HG03135 (cell line): ENCODE data around the gene ALDH4A1.
"Not testable (repeated sequence)": the region's sequence is repeated elsewhere in the genome, so short reads cannot be mapped to it uniquely, and the experiment has no call there.

ENCODE experiments used
- ATAC-seq: cut with Tn5 transposase; IDR thresholded peaks from one replicate; pipeline ENCODE4 v1.9.1; 2021; ENCODE audit warnings: mild to moderate bottlenecking, moderate library complexity; ENCODE audit not compliant: unreplicated experiment

The ALDH4A1 gene

GRCh38 chr1:18901147-18901951 lies 1.0 kb downstream of the ALDH4A1 start:
- no peak for ATAC-seq

DNA sequence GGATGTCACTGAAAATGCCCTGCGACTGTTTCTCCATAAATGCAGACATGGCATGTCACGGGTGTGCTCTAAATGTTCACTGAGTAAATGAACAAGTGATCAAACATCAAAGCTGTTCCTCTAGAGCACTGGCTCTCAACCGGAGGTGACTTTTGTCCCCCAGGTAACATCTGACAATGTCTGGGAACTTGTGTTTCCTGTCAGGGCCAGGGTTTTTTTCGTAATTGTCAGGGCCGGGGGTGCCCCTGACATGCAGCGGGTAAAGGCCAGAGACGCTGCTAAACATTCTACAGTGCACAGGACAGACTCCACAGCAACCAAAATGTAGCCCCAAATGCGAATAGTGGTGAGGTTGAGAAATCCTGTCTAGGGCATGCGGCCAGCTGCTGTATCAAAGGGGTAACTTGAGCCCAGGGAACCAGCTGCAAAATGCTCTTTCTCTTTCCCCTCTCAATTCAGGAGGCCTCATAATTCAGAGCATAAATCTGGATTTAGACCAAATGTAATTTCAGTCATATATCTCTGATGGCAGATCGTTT lies 2.0 kb downstream of the ALDH4A1 start:
- ATAC-seq = no peak

- no peak for ATAC-seq
Observed at GRCh38 chr1:18899363-18900049, 2.8 kb downstream of the ALDH4A1 start.

DNA sequence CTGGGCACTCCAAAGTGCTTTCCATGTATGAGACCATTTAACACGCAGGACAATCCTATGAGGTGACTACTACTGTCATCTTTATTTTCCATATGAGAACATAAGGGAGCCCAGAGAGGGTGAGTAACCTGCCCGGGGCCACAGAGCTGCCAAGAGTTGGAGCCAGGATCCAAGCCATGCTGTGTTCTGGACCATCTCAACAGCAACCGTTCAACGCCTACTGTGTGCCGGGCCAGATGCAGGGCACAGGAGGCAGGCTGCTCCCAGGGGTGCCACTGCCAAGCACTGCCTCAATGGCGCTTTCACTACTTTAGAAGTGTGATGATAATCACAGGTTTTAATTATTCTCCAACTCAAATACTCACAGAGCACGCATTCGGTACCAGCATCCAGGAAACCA lies 3.8 kb downstream of the ALDH4A1 start:
- ATAC-seq = no peak

DNA sequence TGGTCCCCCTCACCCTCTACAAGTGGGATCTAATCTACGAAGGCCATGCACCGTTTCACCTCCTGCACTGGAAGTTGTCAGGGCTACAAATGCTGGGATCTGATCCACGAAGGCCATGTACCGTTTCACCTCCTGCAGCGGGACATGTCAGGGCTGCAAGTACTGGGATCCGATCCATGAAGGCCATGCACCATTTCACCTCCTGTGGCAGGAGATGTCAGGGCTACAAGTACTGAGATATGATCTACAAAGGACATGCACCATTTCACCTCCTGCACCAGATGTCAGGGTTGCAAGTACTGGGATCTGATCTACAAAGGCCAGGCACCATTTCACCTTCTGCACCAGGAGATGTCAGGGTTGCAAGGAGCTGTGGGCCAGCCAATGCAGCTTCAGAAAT lies 7.0 kb downstream of the ALDH4A1 start:
- no peak for ATAC-seq

DNA sequence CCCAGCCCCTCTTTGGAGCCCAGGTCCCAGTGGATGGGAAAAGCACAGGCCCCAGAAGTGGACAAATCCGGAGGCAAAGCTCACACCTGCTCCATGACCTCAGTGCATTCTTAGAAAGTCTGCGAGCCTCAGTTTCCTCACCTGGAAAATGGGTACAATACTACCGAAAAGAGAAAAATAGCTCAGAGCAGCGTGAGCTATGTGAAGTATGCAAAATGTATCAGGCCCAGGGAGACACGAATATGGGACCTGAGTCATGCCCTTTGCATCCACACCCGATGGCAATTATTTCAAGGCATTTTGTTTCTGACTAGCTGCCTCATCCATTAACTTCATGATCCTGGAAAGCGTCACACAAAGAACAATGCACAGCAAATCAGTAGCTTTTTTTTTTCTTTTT lies 9.2 kb downstream of the ALDH4A1 start:
- no peak for ATAC-seq

- not testable (repeated sequence) for ATAC-seq
Observed at GRCh38 chr1:18891858-18892257, 10.5 kb downstream of the ALDH4A1 start.

DNA sequence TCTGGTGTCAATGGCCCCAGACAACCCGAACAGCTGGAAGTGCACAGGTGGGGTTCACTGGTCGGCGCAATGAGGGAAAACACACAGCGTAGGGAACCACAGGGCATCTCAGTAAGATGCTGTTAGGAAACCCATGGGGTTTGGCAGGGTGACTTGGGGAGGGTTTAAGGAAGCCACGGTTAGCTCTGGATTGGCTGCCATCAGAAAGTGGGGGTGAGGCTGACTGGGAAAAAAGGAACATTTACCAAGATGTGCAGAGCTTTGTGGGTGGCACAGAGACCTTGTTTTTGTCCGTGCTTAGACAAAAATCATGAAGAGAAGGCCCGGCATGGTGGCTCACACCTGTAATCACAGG lies 11.0 kb downstream of the ALDH4A1 start:
- no peak for ATAC-seq

DNA sequence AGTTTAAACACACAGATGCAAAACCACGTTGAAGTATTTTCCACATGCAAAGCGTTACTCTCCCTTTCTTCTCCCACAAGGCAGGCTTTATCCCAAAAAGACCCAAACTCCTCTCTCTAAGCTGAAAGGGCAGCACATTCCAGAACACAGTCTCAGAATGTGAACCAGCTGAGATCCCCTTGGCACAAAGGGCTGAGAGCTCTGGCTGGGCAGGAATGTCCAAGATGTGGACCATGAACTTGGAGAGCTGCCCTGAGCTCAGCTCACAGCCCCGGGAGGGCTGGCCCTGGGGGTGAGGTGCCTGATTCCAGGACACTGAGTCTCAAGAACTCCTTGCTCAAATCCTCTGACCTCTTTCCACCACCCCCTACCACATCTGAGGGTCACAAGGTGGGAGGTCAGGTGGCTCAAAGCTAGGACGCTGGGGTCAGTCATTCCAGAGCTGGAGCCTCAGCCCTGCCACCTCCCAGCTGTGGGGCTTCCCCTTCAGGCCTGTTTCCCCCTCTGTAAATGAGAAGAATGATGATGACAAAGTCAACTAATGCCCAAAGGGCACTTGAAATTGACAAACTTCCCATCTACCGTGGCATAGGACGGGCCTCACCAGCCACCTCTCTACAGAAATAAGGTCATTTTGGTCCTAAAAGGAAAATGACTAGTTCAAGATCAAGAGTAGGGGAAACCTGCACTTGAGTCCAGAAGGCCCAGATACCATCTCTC lies 11.5 kb downstream of the ALDH4A1 start:
- ATAC-seq = no peak

DNA sequence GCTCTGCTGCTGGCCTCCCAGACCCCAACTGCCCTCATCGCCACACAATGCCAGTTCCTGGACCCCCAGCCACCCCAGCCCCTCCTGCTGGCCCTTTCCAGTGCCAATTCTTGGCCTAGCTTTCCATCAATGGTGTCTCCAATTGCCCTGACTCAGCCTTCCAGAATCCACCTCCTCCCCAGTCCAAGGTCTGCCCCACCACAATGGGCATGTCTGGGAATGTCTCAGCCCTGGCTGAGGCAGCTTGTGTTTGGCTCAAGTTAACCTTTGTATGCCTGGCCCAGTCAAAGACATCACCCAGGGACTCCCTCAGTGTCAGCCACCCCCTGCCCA lies 16.4 kb downstream of the ALDH4A1 start:
- ATAC-seq = no peak

GRCh38 chr1:18885311-18886002 lies 16.9 kb downstream of the ALDH4A1 start:
- no peak for ATAC-seq

GRCh38 chr1:18884727-18885126 lies 17.6 kb downstream of the ALDH4A1 start:
- ATAC-seq = no peak

DNA sequence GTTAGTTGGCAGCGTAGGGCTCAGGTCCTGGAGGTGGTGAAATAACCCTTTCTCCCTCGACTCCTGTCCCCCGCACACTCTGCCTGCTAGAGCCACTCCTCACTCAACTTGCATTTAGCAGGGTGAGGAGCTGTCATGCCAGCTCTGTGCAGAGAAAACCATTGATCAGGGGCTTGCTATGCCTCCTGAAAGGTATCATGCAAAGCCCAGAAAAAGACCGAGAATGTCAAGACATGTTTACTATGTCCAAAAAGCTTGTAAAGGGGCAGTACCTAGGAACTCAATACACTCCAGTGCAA lies 18.0 kb downstream of the ALDH4A1 start:
- no peak for ATAC-seq

GRCh38 chr1:18883636-18884418 lies 18.5 kb downstream of the ALDH4A1 start:
- no peak for ATAC-seq

- no peak for ATAC-seq
Observed at GRCh38 chr1:18883079-18883478, 19.3 kb downstream of the ALDH4A1 start.

DNA sequence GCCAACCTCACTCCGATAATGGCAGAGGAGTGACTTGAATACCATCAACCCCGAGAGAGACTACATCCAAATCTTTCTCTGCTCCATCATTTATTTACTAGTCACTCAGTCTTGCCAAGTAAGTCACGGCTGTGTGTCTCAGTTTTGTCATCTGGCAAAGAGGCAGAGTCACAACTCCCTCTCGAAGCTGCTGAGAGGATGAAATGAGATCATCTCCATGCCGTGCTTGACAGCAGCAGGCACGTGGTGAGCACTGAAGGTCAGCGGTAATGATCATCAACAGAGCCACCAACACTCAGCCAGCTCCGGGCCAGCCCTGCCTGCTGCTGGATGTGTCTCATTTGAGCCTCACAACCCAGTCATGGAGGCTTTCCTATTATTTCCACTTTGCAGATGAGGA lies 19.9 kb downstream of the ALDH4A1 start:
- no peak for ATAC-seq

- no peak for ATAC-seq
Observed at GRCh38 chr1:18881642-18882431, 20.5 kb downstream of the ALDH4A1 start.

GRCh38 chr1:18881164-18881563 lies 21.2 kb downstream of the ALDH4A1 start:
- ATAC-seq = no peak

DNA sequence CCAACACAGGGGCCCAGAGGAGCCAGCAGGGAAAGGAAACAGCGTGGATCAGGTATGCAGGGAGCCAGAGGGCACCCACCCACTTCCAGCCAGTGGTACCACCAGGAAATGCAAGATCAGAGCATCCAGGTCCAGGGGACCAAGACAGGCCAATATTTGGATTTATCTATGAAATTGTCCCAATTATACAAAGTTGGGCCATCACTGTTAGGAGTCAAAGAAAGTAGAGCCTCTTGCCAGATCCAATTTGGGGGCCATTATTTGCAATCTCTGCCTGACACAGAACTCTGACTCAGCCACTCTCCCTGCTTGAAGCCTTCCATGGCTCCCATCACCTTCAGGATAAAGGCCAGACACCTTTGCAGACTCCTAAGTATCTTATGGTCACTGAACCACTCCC lies 21.8 kb downstream of the ALDH4A1 start:
- ATAC-seq = no peak

DNA sequence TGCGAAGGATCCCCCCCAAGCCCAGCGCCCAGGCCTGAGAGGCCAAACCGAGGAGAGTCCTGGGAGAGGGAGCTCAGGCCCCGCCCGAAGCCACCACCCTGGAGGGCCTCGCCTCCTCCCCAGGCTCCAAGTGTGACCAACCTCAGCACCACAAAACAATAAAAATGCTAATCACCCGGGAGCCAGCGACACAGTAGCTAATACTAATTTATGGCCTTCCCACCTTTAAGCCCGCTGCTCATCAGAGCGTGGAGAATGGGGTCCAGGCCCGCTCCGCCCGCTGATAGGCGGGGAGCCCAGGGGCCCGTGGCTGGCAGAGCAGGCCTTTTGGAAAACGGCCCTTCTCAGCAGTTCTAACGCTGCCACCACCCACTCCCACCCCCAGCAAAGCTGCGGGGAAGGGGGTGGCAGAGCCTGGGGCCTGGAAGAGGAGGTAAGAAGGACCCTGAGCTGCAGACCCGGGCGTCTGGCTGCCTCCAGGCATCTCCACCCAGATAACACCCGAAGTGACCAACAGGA lies 22.5 kb downstream of the ALDH4A1 start:
- no peak for ATAC-seq
